Keratinocyte (primary cell): ENCODE measurements around the gene LRRC71. TPM values are rescaled to one million over a fixed set of nuclear protein-coding genes. Genes with fewer than 3 reads are reported as not detected.
A peak's percentile ranks its signal among the peaks of the same experiment; 100 is the strongest.

Source experiments
- DNase-seq: peaks from one replicate; pipeline ENCODE4 v3.0.0-alpha.2; 2011; ENCODE audit warnings: low read depth, missing footprints, low spot score
- FAIRE-seq: peaks from 2 replicates; lab custom pipeline; 2011; peaks lifted over from hg19 to GRCh38; lab: Jason Lieb, UNC
- H2AFZ ChIP-seq: 2 replicates; pipeline ENCODE4 v1.6.0; 2012; ENCODE audit warnings: low read length, control low read depth, inconsistent platforms; ENCODE audit not compliant: control insufficient read depth
- H3K27ac ChIP-seq: 2 replicates; pipeline ENCODE4 v1.5.1; 2011; ENCODE audit warnings: low read length; ENCODE audit not compliant: control insufficient read depth, insufficient read depth
- H3K27me3 ChIP-seq: 3 replicates; pipeline ENCODE4 v1.6.0; 2011; ENCODE audit warnings: low read length; ENCODE audit not compliant: control insufficient read depth, insufficient read depth; ENCODE audit errors: extremely low read depth
- H3K36me3 ChIP-seq, 2 experiments: 2 replicates in 1 of 2; 3 replicates in 1 of 2; pipeline ENCODE4 v1.5.1; 2011; ENCODE audit warnings: low read length in 2 of 2, mild to moderate bottlenecking in 1 of 2; ENCODE audit not compliant: control insufficient read depth in 2 of 2, insufficient read depth in 2 of 2; ENCODE audit errors: extremely low read depth in 1 of 2
- H3K4me1 ChIP-seq: 3 replicates; pipeline ENCODE4 v1.5.1; 2011; ENCODE audit warnings: low read length; ENCODE audit not compliant: control insufficient read depth, insufficient read depth; ENCODE audit errors: extremely low read depth
- H3K4me2 ChIP-seq: 3 replicates; pipeline ENCODE4 v1.6.0; 2011; ENCODE audit warnings: low read depth, low read length; ENCODE audit not compliant: control insufficient read depth, insufficient read depth; ENCODE audit errors: extremely low read depth
- H3K4me3 ChIP-seq, 3 experiments: fragments of 200-600 bp in 1 of 3; sonication (generic) in 1 of 3; 2 replicates in 2 of 3; 3 replicates in 1 of 3; pipeline ENCODE4 v1.5.1; 2011 to 2016; ENCODE audit warnings: low read length in 3 of 3, mild to moderate bottlenecking in 3 of 3, control low read depth in 2 of 3, inconsistent platforms in 1 of 3, low read depth in 1 of 3, mixed read lengths in 1 of 3, mixed run types in 1 of 3, moderate library complexity in 1 of 3; ENCODE audit not compliant: control insufficient read depth in 2 of 3, insufficient read depth in 2 of 3; ENCODE audit errors: extremely low read depth in 1 of 3
- H3K79me2 ChIP-seq: 2 replicates; pipeline ENCODE4 v1.6.0; 2012; ENCODE audit warnings: low read length; ENCODE audit not compliant: control insufficient read depth, insufficient read depth
- H3K9ac ChIP-seq: 3 replicates; pipeline ENCODE4 v1.6.0; 2011; ENCODE audit warnings: low read length; ENCODE audit not compliant: control insufficient read depth, insufficient read depth; ENCODE audit errors: extremely low read depth
- H3K9me1 ChIP-seq: 3 replicates; pipeline ENCODE4 v1.6.0; 2011; ENCODE audit warnings: low read length; ENCODE audit not compliant: control insufficient read depth, insufficient read depth; ENCODE audit errors: extremely low read depth
- H3K9me3 ChIP-seq: 2 replicates; pipeline ENCODE4 v1.5.1; 2012; ENCODE audit warnings: low read depth, low read length; ENCODE audit not compliant: control insufficient read depth
- H4K20me1 ChIP-seq: 3 replicates; pipeline ENCODE4 v1.6.0; 2011; ENCODE audit warnings: low read length; ENCODE audit not compliant: control insufficient read depth, insufficient read depth; ENCODE audit errors: extremely low read depth
- CTCF ChIP-seq, 3 experiments: IDR thresholded peaks in 1 of 3; conservative IDR thresholded peaks in 1 of 3; optimal IDR thresholded peaks in 1 of 3; 2 replicates in 2 of 3; 3 replicates in 1 of 3; pipeline versions ENCODE3 to v1.5.1; 2011; ENCODE audit warnings: low read length in 3 of 3, mild to moderate bottlenecking in 3 of 3, moderate library complexity in 2 of 3, control low read depth in 1 of 3, inconsistent platforms in 1 of 3; ENCODE audit not compliant: insufficient read depth in 2 of 3; ENCODE audit errors: extremely low read depth in 1 of 3
- EZH2 ChIP-seq: IDR thresholded peaks from one replicate; pipeline ENCODE4 v1.6.1; 2012; ENCODE audit warnings: inconsistent platforms, mild to moderate bottlenecking, low read length, moderate library complexity
- dilution Hi-C: fragments of 300-500 bp; cut with MboI; formaldehyde crosslinking; loops from one replicate; pipeline ENCODE4 v1.7.0; 2020; ENCODE audit warnings: low sequenced_read_pairs; ENCODE audit not compliant: extremely low pct_ligation_motif_present
- polyA plus RNA-seq, 5 experiments: library from polyadenylated mRNA; depleted of rRNA in 3 of 5; stranded (reverse) in 3 of 5; stranded (forward) in 1 of 5; unstranded in 1 of 5; fragments of >200 nt; gene quantifications; 1 replicate in 1 of 5; 2 replicates in 3 of 5; 3 replicates in 1 of 5; pipeline versions ENCODE4 v1.2.1 to v1.2.3, GENCODE V29; 2011 to 2012; ENCODE audit warnings: missing spikeins in 2 of 5, low read depth in 1 of 5, low replicate concordance in 1 of 5

LRRC71 gene
- polyA plus RNA-seq, 1 donor (not counting 4 experiments of a cell fraction or from before 2014, with no cell fraction given) = not detected

DNA sequence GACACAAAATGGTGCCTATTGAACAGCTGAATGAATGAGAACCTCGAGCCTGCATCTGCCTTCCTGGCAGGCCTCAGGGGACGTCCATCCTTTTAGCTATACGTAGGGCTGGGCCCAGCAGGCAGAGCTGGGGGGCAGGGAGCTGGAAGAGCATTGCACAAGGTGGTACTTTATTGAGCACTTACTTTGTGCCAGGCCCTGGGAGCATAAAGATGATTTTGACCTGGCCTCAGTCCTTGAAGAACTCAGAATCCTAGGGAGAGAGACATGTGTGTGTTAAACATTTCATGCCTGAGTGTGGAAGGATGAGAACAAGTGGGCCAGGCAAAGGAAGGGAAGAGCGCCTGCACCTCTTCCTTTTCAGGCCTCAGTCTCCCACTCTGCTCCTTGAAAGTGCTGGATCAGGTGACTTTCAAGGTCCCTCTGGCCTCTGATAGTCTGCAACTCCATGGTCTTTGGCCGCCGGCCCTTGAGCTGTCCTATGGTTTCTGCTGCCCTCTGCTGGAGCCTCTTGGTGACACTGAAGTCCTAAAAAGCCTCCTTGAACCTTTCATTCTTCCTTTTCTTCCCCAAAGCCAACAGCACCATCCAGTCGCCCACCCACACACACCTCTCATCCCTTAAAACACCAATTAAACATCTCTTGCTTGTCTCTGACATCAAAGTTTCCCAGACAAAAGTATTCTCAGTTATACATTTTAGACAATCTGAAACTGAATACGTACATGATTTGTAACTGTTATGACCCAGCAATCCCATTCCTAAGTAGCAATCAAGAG is 30.4 kb upstream of the LRRC71 start:
- H3K9me1 ChIP-seq = no peaks in the 10 kb centered on the region
- H2AFZ ChIP-seq = no peak overlapping the region
- dilution Hi-C loops = no loop called here
- no peak overlapping the region for H3K27ac ChIP-seq
- no peaks in the 10 kb centered on the region for H3K9me3 ChIP-seq
- H3K4me1 ChIP-seq = peaks cover 4% of the 10 kb centered on the region
- H3K9ac ChIP-seq = no peak overlapping the region
- no peak overlapping the region for H3K4me2 ChIP-seq
- no peak for TF ChIP-seq EZH2
- TF ChIP-seq CTCF (optimal IDR thresholded peaks at IDR 0.05 in 1 of 3, IDR thresholded peaks at IDR 0.05 in 1 of 3, conservative IDR thresholded peaks at IDR 0.05 in 1 of 3; ENCODE audit: extremely low read depth in 1 of 3, insufficient read depth in 2 of 3, low read length in 3 of 3) = peak; percentile 79 to 90 (median 81)
- H3K4me3 ChIP-seq = no peak overlapping the region
- no peaks in the 10 kb centered on the region for H4K20me1 ChIP-seq
- FAIRE-seq = peak; percentile 5
- no peak for DNase-seq
- no peaks in the 10 kb centered on the region for H3K36me3 ChIP-seq
- H3K79me2 ChIP-seq = no peaks in the 10 kb centered on the region
- peaks cover 19% of the 10 kb centered on the region for H3K27me3 ChIP-seq

- H3K4me3 ChIP-seq = peak overlapping the region in 1 of 3 experiments; percentile 51
Observed at GRCh38 chr1:156892190-156893047, 28.0 kb upstream of the LRRC71 start.

More at GRCh38 chr1:156892190-156893047, 28.0 kb upstream of the LRRC71 start:
- H3K27me3 ChIP-seq = peaks cover 10% of the 10 kb centered on the region
- H4K20me1 ChIP-seq = no peaks in the 10 kb centered on the region
- no peaks in the 10 kb centered on the region for H3K36me3 ChIP-seq
- FAIRE-seq (no peak), DNase-seq (no peak)
- no peak overlapping the region for H3K27ac ChIP-seq
- dilution Hi-C loops = no loop called here
- peak overlapping the region; percentile 22 for H3K9ac ChIP-seq
- H3K9me1 ChIP-seq = no peaks in the 10 kb centered on the region
- H3K4me1 ChIP-seq = peaks cover 22% of the 10 kb centered on the region
- H3K79me2 ChIP-seq = no peaks in the 10 kb centered on the region
- H3K9me3 ChIP-seq = no peaks in the 10 kb centered on the region
- H3K4me2 ChIP-seq = peak overlapping the region; percentile 88
- TF ChIP-seq CTCF (optimal IDR thresholded peaks at IDR 0.05 in 1 of 3, IDR thresholded peaks at IDR 0.05 in 1 of 3, conservative IDR thresholded peaks at IDR 0.05 in 1 of 3; ENCODE audit: extremely low read depth in 1 of 3, insufficient read depth in 2 of 3, low read length in 3 of 3) = peak; percentile 75 to 91 (median 84)
- TF ChIP-seq EZH2 = no peak
- peak overlapping the region; percentile 74 for H2AFZ ChIP-seq
